Prostate gland (tissue), 2 donors: Measurements from ENCODE around the gene SPEM3.

ENCODE experiments used
- CTCF ChIP-seq, 4 experiments: fragments of 200-600 bp in 2 of 4; fragments of 450-650 bp in 2 of 4; sonication (generic) in 2 of 4; IDR thresholded peaks; 1 replicate in 3 of 4; 2 replicates in 1 of 4; pipeline ENCODE4 v1.5.1; 2016 to 2019; ENCODE audit warnings: antibody characterized with exemption in 4 of 4, mild to moderate bottlenecking in 2 of 4, moderate library complexity in 2 of 4
- POLR2A ChIP-seq: fragments of 450-650 bp; IDR thresholded peaks from one replicate; pipeline ENCODE4 v1.6.1; 2016; ENCODE audit warnings: antibody characterized with exemption, mild to moderate bottlenecking

DNA sequence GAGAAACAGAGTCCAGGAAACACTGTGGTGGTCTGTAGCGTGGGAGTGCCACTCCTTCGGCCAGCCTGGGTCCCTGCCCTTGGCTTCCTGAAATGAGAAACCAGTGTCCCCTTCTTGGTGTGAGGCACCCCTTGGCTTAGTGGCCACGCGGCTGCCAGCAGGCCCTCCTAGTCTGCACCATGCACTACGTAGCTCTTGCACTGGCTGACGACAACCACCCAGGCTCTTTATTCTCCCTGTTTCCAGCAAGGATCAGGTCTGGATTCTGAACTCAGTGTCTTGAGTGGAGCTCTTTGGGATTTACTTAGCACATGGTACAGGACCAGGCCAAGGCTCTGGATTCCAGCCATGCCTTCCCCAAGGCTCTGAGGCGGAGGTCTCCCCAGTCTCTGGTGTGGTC is 1.1 kb upstream of the SPEM3 start:
- TF ChIP-seq POLR2A: no peak
- no peak for TF ChIP-seq CTCF (IDR thresholded peaks at IDR 0.05)
